ENCODE data around the gene DMD. TPM values are rescaled to one million over a fixed set of nuclear protein-coding genes. Genes with fewer than 3 reads are reported as not detected.

The DMD gene
- total and polyA plus RNA-seq, 3 experiments from 2014 or later = 0.03 to 0.48 (median 0.40) TPM

GRCh38 chrX:32191316-32191715 is 1020.0 kb downstream of the DMD start:
- Mint-ChIP-seq H3K36me3 (no peaks in the 10 kb centered on the region), H3K4me1 (no peaks in the 10 kb centered on the region), H3K9me3 (peaks cover 0 to 6% (median 3%) of the 10 kb centered on the region in 5 donors), H3K27me3 (no peaks in the 10 kb centered on the region), H3K4me3 (no peak overlapping the region), H3K27ac (no peak overlapping the region)
- no peaks in the 10 kb centered on the region for H3K4me1 ChIP-seq (ENCODE audit: insufficient read depth, low read length)
- no peaks in the 10 kb centered on the region for H3K36me3 ChIP-seq (ENCODE audit: insufficient read depth, low read length)
- no peak overlapping the region for H3K4me3 ChIP-seq (ENCODE audit: low read length)
- H3K27me3 ChIP-seq (ENCODE audit: insufficient read depth, low read length, poor library complexity, severe bottlenecking) = no peaks in the 10 kb centered on the region
- ChIA-PET CTCF (no interaction called here), POLR2A (no interaction called here)
- no peak overlapping the region for H3K27ac ChIP-seq (ENCODE audit: low read depth, low read length)
- DNase-seq = no peak
- H3K9me3 ChIP-seq (ENCODE audit: low read length) = no peaks in the 10 kb centered on the region

DNA sequence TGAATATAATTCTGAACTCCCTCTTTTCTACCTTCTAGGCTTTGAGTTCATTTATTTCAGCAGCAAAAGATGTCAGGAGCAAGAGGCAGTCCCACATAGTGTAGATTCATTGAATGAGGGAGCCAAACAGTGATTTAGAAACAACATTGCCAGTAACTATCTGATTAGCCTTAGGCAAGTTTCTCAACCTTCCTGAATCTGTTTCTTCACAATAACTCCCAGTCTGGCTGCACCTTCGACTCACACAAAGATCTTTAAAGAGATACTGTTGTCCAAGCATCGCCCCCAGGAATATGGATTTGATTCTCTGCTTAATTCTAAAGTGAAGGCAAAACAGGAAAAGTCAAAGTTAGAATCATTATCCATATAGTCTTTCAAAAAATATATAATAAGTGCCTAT is 1026.2 kb downstream of the DMD start:
- H3K27me3 ChIP-seq (ENCODE audit: insufficient read depth, low read length, poor library complexity, severe bottlenecking) = no peaks in the 10 kb centered on the region
- H3K27ac ChIP-seq (ENCODE audit: low read depth, low read length) = no peak overlapping the region
- H3K4me1 ChIP-seq (ENCODE audit: insufficient read depth, low read length) = no peaks in the 10 kb centered on the region
- no peaks in the 10 kb centered on the region for H3K4me1 Mint-ChIP-seq
- H3K36me3 ChIP-seq (ENCODE audit: insufficient read depth, low read length) = no peaks in the 10 kb centered on the region
- H3K27ac Mint-ChIP-seq = no peak overlapping the region
- no peaks in the 10 kb centered on the region for H3K36me3 Mint-ChIP-seq
- H3K4me3 Mint-ChIP-seq = no peak overlapping the region
- H3K9me3 Mint-ChIP-seq = peaks cover 0 to 2% (median 0%) of the 10 kb centered on the region in 5 donors
- H3K9me3 ChIP-seq (ENCODE audit: low read length) = no peaks in the 10 kb centered on the region
- CTCF ChIA-PET = no interaction called here
- no peaks in the 10 kb centered on the region for H3K27me3 Mint-ChIP-seq
- no peak for DNase-seq
- POLR2A ChIA-PET = no interaction called here
- H3K4me3 ChIP-seq (ENCODE audit: low read length) = no peak overlapping the region

GRCh38 chrX:32183066-32183465 is 1028.3 kb downstream of the DMD start:
- Histone ChIP-seq H3K9me3 (ENCODE audit: low read length) (no peaks in the 10 kb centered on the region), H3K27ac (ENCODE audit: low read depth, low read length) (no peak overlapping the region), H3K4me3 (ENCODE audit: low read length) (no peak overlapping the region), H3K27me3 (ENCODE audit: insufficient read depth, low read length, poor library complexity, severe bottlenecking) (no peaks in the 10 kb centered on the region), H3K4me1 (ENCODE audit: insufficient read depth, low read length) (no peaks in the 10 kb centered on the region), H3K36me3 (ENCODE audit: insufficient read depth, low read length) (no peaks in the 10 kb centered on the region)
- H3K27me3 Mint-ChIP-seq = no peaks in the 10 kb centered on the region
- no peak for DNase-seq
- ChIA-PET CTCF (no interaction called here), POLR2A (no interaction called here)
- peaks cover 0 to 2% (median 0%) of the 10 kb centered on the region in 5 donors for H3K9me3 Mint-ChIP-seq
- H3K4me3 Mint-ChIP-seq = no peak overlapping the region
- H3K36me3 Mint-ChIP-seq = no peaks in the 10 kb centered on the region
- no peak overlapping the region for H3K27ac Mint-ChIP-seq
- H3K4me1 Mint-ChIP-seq = no peaks in the 10 kb centered on the region

GRCh38 chrX:32176510-32176909 is 1034.8 kb downstream of the DMD start:
- no peak overlapping the region for H3K4me3 Mint-ChIP-seq
- no peak overlapping the region for H3K4me3 ChIP-seq (ENCODE audit: low read length)
- no peaks in the 10 kb centered on the region for H3K36me3 ChIP-seq (ENCODE audit: insufficient read depth, low read length)
- no peak for DNase-seq
- ChIA-PET POLR2A (no interaction called here), CTCF (no interaction called here)
- H3K9me3 Mint-ChIP-seq = peaks cover 0 to 4% (median 2%) of the 10 kb centered on the region in 5 donors
- no peaks in the 10 kb centered on the region for H3K4me1 ChIP-seq (ENCODE audit: insufficient read depth, low read length)
- no peak overlapping the region for H3K27ac ChIP-seq (ENCODE audit: low read depth, low read length)
- no peaks in the 10 kb centered on the region for H3K27me3 Mint-ChIP-seq
- H3K36me3 Mint-ChIP-seq = no peaks in the 10 kb centered on the region
- H3K4me1 Mint-ChIP-seq = no peaks in the 10 kb centered on the region
- H3K27me3 ChIP-seq (ENCODE audit: insufficient read depth, low read length, poor library complexity, severe bottlenecking) = no peaks in the 10 kb centered on the region
- no peak overlapping the region for H3K27ac Mint-ChIP-seq
- H3K9me3 ChIP-seq (ENCODE audit: low read length) = no peaks in the 10 kb centered on the region

DNA sequence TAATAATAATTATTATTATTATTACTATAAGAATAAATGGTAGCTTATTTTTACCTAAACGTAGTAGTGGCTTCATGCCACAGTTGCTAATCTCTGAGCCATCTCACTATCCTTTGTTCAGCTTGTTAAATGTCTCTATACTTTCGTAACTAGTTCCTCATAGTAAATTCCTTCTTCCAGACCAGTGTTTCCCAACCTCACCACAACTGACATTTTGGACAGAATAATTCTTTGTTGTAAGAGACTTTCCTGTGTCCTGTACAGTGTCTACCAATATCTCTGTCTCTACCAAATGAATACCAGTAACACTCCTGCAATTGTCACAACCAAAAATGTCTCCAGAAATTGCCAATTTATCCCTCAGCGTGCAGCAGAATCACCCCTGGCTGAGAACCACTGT is 1040.9 kb downstream of the DMD start:
- H3K4me3 Mint-ChIP-seq = no peak overlapping the region
- Histone ChIP-seq H3K4me3 (ENCODE audit: low read length) (no peak overlapping the region), H3K27me3 (ENCODE audit: insufficient read depth, low read length, poor library complexity, severe bottlenecking) (no peaks in the 10 kb centered on the region), H3K4me1 (ENCODE audit: insufficient read depth, low read length) (no peaks in the 10 kb centered on the region), H3K27ac (ENCODE audit: low read depth, low read length) (no peak overlapping the region), H3K36me3 (ENCODE audit: insufficient read depth, low read length) (no peaks in the 10 kb centered on the region), H3K9me3 (ENCODE audit: low read length) (no peaks in the 10 kb centered on the region)
- no peaks in the 10 kb centered on the region for H3K4me1 Mint-ChIP-seq
- peaks cover 0 to 4% (median 3%) of the 10 kb centered on the region in 5 donors for H3K9me3 Mint-ChIP-seq
- CTCF ChIA-PET = no interaction called here
- H3K27ac Mint-ChIP-seq = no peak overlapping the region
- no peaks in the 10 kb centered on the region for H3K36me3 Mint-ChIP-seq
- POLR2A ChIA-PET = no interaction called here
- no peaks in the 10 kb centered on the region for H3K27me3 Mint-ChIP-seq
- DNase-seq = no peak

DNA sequence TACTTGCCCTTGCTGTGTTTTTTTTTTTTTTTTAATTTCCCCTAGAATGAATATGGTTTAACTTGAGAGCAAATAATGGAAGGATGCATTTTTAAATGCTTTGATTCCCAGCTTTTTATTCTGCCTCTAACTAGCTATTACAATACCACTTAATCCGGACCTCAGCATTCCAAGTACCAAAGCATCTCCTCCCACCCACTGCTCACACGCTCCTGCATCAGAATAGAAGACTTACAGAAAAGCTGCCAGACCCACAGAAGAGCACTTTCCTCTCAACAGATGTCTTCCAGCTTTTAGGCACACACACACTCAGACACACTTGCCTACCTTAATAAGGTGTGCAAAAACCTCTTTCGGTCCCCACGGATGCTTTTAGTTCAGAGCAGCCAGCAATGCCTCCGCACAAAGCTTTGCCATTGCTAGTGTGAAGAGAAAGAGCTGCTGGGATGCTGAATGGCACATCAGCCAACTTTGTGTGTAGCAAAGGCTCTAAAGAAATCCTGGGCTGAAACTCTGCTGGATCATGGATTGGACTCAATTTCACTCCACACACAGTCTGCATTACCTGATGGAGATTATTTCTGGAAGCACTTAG is 1056.2 kb downstream of the DMD start:
- CTCF ChIA-PET = no interaction called here
- no peak overlapping the region for H3K27ac ChIP-seq (ENCODE audit: low read depth, low read length)
- H3K27me3 ChIP-seq (ENCODE audit: insufficient read depth, low read length, poor library complexity, severe bottlenecking) = no peaks in the 10 kb centered on the region
- no peak for DNase-seq
- POLR2A ChIA-PET = no interaction called here
- H3K9me3 Mint-ChIP-seq = peaks cover 0 to 4% (median 0%) of the 10 kb centered on the region in 5 donors
- no peaks in the 10 kb centered on the region for H3K36me3 ChIP-seq (ENCODE audit: insufficient read depth, low read length)
- no peak overlapping the region for H3K4me3 ChIP-seq (ENCODE audit: low read length)
- H3K4me3 Mint-ChIP-seq = no peak overlapping the region
- no peaks in the 10 kb centered on the region for H3K4me1 Mint-ChIP-seq
- H3K27ac Mint-ChIP-seq = no peak overlapping the region
- H3K36me3 Mint-ChIP-seq = no peaks in the 10 kb centered on the region
- no peaks in the 10 kb centered on the region for H3K4me1 ChIP-seq (ENCODE audit: insufficient read depth, low read length)
- H3K27me3 Mint-ChIP-seq = no peaks in the 10 kb centered on the region
- H3K9me3 ChIP-seq (ENCODE audit: low read length) = no peaks in the 10 kb centered on the region

GRCh38 chrX:32153585-32153984 is 1057.8 kb downstream of the DMD start:
- ChIA-PET POLR2A (no interaction called here), CTCF (no interaction called here)
- no peak overlapping the region for H3K27ac Mint-ChIP-seq
- no peak overlapping the region for H3K4me3 Mint-ChIP-seq
- no peaks in the 10 kb centered on the region for H3K4me1 ChIP-seq (ENCODE audit: insufficient read depth, low read length)
- H3K27me3 Mint-ChIP-seq = no peaks in the 10 kb centered on the region
- H3K4me1 Mint-ChIP-seq = no peaks in the 10 kb centered on the region
- no peaks in the 10 kb centered on the region for H3K27me3 ChIP-seq (ENCODE audit: insufficient read depth, low read length, poor library complexity, severe bottlenecking)
- H3K9me3 ChIP-seq (ENCODE audit: low read length) = no peaks in the 10 kb centered on the region
- H3K36me3 Mint-ChIP-seq = no peaks in the 10 kb centered on the region
- H3K36me3 ChIP-seq (ENCODE audit: insufficient read depth, low read length) = no peaks in the 10 kb centered on the region
- H3K27ac ChIP-seq (ENCODE audit: low read depth, low read length) = no peak overlapping the region
- peaks cover 0 to 4% (median 0%) of the 10 kb centered on the region in 5 donors for H3K9me3 Mint-ChIP-seq
- no peak for DNase-seq
- H3K4me3 ChIP-seq (ENCODE audit: low read length) = no peak overlapping the region

DNA sequence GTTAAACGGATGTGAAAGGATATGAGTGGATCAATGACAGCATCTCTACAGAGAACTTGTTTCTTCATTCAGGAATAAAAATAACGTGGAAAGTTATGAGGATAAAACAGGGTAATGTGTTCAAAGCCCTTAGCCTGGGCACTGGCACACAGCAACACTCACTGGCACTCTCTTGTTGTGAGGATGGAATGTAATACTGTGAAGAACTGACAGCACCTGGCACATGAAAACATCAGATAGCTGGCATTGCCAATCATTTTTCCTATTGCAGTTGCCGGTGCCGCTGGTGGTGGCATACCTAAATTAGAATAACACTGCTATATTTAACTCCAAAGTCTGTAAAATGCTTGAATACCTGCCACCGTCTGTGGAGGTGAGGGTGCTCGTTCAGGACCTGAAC is 1061.2 kb downstream of the DMD start:
- CTCF ChIA-PET = no interaction called here
- H3K9me3 ChIP-seq (ENCODE audit: low read length) = no peaks in the 10 kb centered on the region

DNA sequence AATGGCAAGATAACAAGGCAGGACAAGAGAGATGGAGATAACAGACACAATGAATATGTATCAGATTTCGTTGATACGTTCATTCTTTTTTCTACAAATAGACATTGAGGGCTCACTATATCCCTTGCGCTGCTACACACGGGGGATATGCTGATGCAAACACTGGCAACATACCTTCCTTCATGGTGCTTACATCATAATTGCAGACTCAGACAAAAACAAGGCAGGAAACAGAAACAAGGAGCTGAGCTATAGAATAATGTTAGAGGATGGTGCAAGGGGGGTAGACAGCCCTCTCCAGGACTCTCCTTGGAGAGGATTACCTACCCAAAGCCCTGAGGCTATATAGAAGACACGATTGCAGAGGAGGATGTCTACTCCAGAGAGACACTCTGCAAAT is 1069.5 kb downstream of the DMD start:
- H3K27ac Mint-ChIP-seq = no peak overlapping the region
- no peaks in the 10 kb centered on the region for H3K27me3 ChIP-seq (ENCODE audit: insufficient read depth, low read length, poor library complexity, severe bottlenecking)
- no peak for DNase-seq
- H3K9me3 Mint-ChIP-seq = peaks cover 0 to 7% (median 2%) of the 10 kb centered on the region in 5 donors
- no peak overlapping the region for H3K4me3 Mint-ChIP-seq
- H3K4me1 ChIP-seq (ENCODE audit: insufficient read depth, low read length) = no peaks in the 10 kb centered on the region
- no peaks in the 10 kb centered on the region for H3K36me3 Mint-ChIP-seq
- no peak overlapping the region for H3K27ac ChIP-seq (ENCODE audit: low read depth, low read length)
- H3K4me1 Mint-ChIP-seq = no peaks in the 10 kb centered on the region
- H3K36me3 ChIP-seq (ENCODE audit: insufficient read depth, low read length) = no peaks in the 10 kb centered on the region
- H3K9me3 ChIP-seq (ENCODE audit: low read length) = no peaks in the 10 kb centered on the region
- POLR2A ChIA-PET = no interaction called here
- no peak overlapping the region for H3K4me3 ChIP-seq (ENCODE audit: low read length)
- CTCF ChIA-PET = no interaction called here
- no peaks in the 10 kb centered on the region for H3K27me3 Mint-ChIP-seq

More for the DNA sequence above, 1061.2 kb downstream of the DMD start:
- Mint-ChIP-seq H3K4me3 (no peak overlapping the region), H3K27me3 (no peaks in the 10 kb centered on the region), H3K27ac (no peak overlapping the region), H3K4me1 (no peaks in the 10 kb centered on the region), H3K9me3 (peaks cover 0 to 4% (median 0%) of the 10 kb centered on the region in 5 donors), H3K36me3 (no peaks in the 10 kb centered on the region)
- Histone ChIP-seq H3K27me3 (ENCODE audit: insufficient read depth, low read length, poor library complexity, severe bottlenecking) (no peaks in the 10 kb centered on the region), H3K4me3 (ENCODE audit: low read length) (no peak overlapping the region), H3K27ac (ENCODE audit: low read depth, low read length) (no peak overlapping the region), H3K36me3 (ENCODE audit: insufficient read depth, low read length) (no peaks in the 10 kb centered on the region), H3K4me1 (ENCODE audit: insufficient read depth, low read length) (no peaks in the 10 kb centered on the region)
- no peak for DNase-seq
- POLR2A ChIA-PET = no interaction called here

Data from CD8-positive, alpha-beta memory T cell (primary cell).